Prostate gland (tissue), 2 donors: ENCODE results near the gene APOBEC4.

Experiments
- CTCF ChIP-seq, 4 experiments: fragments of 200-600 bp in 2 of 4; fragments of 450-650 bp in 2 of 4; sonication (generic) in 2 of 4; IDR thresholded peaks; 1 replicate in 3 of 4; 2 replicates in 1 of 4; pipeline ENCODE4 v1.5.1; 2016 to 2019; ENCODE audit warnings: antibody characterized with exemption in 4 of 4, mild to moderate bottlenecking in 2 of 4, moderate library complexity in 2 of 4
- POLR2A ChIP-seq: fragments of 450-650 bp; IDR thresholded peaks from one replicate; pipeline ENCODE4 v1.6.1; 2016; ENCODE audit warnings: antibody characterized with exemption, mild to moderate bottlenecking

- no peak for TF ChIP-seq POLR2A
- no peak for TF ChIP-seq CTCF (IDR thresholded peaks at IDR 0.05)
These were observed at the start of gene APOBEC4 for GRCh38 chr1:183652547-183653461.
